GM19025 (cell line): ENCODE data around the gene PLN.

ENCODE experiments used
- ATAC-seq: cut with Tn5 transposase; IDR thresholded peaks from one replicate; pipeline ENCODE4 v1.9.1; 2021; ENCODE audit warnings: mild to moderate bottlenecking, low read depth, moderate library complexity; ENCODE audit not compliant: unreplicated experiment

PLN gene

GRCh38 chr6:118548136-118548535 is at the start of gene PLN:
Gene PLN (plus strand): TSS chr6:118548296. CDS start chr6:118558922, 10,626 bp downstream.
- no peak for ATAC-seq

GRCh38 chr6:118500130-118501015 is 47.7 kb upstream of the PLN start:
- no peak for ATAC-seq

- no peak for ATAC-seq
These were observed 47.0 kb upstream of the PLN start for GRCh38 chr6:118501099-118501498.

GRCh38 chr6:118501765-118502164 is 46.3 kb upstream of the PLN start:
- no peak for ATAC-seq

- no peak for ATAC-seq
These were observed 45.9 kb upstream of the PLN start for GRCh38 chr6:118502169-118502568.

DNA sequence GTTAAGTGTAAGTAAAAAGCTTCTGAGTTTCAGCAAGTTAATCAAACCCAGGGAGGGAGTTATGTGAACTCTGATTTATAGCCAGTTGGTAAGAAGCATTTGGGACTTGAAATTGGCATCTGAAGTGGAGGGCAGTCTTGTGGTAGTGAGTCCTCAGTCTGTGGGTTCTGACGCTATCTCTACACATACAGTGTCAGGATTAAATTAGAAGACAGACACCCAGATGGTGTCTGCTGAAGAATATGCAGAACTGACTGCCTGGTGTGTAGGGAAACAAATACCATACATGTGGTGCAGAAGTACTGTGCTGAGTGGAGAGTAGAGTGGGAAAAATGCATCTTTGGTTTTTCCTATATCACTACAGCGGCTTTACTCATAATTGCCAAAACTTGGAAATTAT is 43.5 kb upstream of the PLN start:
- no peak for ATAC-seq

GRCh38 chr6:118505656-118506055 is 42.4 kb upstream of the PLN start:
- ATAC-seq: no peak

DNA sequence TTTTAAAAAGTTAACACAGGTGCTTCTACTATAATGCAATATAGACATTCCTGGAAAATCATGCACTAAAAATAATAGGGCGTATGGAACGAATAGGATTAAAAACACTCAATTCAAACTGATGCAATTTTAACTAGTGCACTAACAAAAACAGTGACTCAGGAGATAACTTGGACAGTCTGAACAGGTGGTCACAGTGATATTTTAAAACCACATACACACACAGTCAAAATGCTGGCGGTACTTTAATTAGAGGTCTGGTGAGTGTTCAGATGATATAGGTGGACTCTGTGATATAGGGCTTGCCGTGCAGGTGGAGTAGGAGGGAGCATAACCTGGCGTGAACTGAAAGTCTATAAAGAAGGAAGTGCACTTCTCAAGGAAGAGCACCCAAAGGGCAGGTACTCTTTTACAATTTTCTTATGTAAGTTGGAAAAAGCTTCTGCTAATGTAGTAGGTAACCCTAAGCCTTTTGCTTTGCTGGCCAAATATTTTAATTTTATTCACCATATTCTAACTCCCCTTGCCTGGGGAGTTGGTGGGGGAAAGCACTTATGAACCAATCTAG is 41.9 kb upstream of the PLN start:
- ATAC-seq: no peak

- no peak for ATAC-seq
These were observed 40.5 kb upstream of the PLN start for GRCh38 chr6:118507636-118508035.

- ATAC-seq: no peak
These were observed 39.0 kb upstream of the PLN start for GRCh38 chr6:118509009-118509617.

DNA sequence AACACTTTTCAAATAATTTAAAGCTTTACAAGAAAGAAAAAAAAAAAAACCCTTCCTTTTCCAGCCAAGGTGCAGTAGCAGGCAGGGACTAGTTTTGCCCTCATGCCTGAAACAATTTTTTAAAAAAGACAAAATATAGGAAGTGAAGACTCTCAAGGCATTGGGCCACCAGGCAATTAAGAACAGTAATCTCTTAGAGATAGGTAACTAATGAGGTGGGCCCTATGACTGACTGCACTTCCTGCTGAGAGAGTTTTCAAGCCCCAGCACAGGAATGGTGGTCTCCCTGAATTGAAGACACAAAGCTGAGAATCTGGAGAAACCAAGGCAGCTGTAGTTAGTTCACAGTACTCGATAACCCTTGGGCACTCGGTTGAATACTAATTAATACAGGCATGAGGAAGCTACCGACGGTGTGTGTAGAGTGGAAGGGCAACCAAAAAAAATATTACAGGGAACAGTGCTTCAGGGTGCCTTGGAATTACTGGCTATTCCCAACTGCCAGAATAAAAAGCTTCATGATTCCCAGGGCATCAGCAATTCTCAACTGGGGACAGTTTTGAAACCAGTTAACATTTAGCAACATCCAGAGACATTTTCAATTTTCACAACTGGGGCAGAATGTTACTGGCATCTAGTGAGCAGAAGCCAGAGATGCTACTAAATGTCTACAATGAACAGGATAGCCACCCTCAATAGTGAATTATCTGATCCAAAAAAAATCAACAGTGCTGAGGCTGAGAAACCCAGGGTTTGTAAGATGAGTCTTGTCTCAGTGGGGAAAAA is 36.0 kb upstream of the PLN start:
- ATAC-seq: no peak

- no peak for ATAC-seq
These were observed 33.4 kb upstream of the PLN start for GRCh38 chr6:118514689-118515088.

- ATAC-seq: no peak
These were observed 25.7 kb upstream of the PLN start for GRCh38 chr6:118522422-118522821.

DNA sequence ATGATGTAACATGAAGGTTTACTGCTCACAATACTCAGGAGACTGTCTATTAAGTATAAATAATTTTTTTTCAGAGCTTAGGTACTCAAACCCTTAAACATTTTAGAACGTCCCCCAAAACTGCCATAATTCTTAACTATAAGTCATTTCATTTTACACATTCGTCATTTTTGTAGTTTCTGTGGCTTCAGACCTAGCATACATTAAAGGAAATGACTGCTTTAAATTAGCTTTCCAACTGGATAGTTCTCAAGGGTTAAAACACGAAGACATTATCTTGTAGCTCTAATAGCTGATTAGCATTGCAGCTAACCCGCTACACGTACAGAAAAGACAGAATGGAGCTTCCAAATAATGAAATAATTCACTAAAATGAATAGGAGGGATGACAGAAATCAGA is 24.9 kb upstream of the PLN start:
- no peak for ATAC-seq

DNA sequence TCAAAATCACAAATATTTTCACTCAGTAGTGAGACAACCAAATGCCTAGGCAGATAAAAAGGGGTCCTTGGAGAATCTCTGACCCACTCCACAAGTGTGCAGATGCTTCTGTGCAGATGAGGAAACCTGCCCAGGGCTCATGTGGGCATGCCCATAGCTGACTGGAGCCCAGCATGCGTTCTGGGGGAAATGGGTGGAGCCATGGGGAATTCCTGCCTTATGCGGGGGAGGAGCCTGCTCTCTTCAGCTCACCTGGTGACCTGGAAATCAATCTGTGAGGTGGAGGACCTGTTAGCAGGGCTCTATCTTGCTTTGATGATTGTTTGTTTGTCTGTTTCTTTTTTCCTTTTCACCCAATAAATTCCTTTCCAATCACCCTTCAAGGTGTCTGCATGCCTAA is 23.4 kb upstream of the PLN start:
- no peak for ATAC-seq

DNA sequence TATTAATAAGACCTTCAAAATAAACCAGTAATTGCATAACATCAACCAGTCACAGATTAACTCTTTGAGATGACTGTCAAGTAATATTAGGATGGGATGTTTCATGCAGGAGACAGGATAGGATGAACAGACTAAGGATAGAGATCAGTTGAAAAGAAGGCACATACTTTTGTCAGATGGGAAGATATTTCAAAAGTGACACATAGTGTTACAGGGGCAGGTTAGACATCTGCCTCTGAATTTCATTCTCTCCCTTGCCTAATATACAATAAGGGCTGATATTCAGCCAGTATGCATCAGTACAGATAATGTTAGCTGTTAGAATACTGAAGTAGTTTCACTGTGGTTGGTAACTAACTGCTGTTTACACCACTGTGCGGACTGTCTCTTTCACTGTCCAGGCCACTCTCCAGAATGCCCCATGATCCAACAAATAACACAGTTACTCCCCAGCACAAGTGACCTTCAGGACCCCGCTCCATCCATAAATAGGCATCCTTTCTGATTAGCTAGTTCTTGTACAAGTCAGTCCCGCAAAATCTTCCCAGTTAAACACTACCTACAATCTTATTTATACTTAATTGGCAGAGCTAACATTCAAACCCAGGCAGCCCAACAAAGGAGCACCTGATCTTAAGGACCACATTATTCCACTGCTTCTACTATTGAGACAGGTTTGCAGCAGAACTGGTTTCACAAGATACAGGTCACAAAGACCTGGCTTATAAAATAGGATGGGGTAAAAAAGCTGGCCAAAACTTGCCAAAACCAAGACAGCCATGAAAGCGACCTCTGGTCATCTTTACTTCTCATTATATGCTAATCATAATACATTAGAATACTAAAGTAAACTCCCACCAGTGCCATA is 21.9 kb upstream of the PLN start:
- no peak for ATAC-seq

DNA sequence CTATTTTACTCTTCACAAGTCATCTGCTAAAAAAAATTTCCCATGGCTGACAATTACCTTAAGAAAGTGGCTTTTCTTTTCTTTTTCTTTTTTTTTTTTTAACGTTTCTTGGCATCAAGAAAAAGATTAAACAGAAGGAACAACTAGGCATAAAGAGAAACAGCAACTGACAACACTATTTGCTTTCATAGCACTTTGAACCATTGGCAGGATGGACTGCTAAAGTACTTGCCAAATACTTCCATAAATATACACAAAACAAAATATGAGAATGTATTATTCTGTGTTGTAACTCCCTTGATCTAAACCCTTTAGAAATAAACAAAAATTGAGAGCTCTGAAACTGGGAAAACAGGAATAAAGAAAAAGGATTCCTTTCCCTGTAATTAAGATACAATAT is 20.0 kb upstream of the PLN start:
- ATAC-seq: no peak

DNA sequence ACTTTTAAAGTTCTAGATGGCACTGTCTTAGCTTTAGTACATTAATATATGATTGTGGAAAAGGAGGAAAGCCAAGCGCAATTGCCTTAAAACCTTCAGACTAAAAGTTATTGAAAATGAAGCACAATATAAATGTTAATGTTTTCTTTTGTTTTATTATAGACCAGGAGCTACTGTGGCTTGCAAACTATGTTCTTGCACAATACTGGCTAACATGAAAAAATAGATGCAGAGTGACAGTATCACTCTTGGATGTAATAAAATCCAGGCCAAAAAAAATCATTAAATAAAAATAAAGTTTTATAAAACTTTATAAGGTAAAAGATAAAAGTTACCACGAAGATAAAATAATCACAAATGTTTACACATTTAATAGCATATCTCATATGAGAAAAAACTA is 18.3 kb upstream of the PLN start:
- no peak for ATAC-seq

- no peak for ATAC-seq
These were observed 17.2 kb upstream of the PLN start for GRCh38 chr6:118530942-118531341.
